ENCODE data around the gene ZBED5.

ZBED5 gene

DNA sequence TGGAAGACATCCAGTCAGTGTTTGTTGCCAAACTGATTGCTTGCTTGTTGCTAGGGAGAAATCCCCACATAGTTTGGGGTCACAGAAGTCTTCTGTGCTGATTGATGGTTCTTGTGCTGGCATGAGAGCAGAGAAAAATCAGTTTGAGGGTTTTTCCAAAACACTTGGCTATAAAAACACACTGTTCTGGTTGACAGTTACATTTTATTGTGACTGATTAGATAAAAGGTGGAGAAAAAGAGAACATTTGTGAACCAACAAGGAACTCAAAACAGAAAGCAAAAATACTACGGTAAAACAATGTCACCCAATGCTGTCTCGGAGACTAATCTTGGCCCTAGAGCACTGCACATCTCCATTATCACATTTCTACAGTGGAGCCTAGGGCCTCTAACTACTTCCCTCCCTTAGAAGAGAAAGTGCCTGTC lies 34.7 kb downstream of the ZBED5 start:
- TF ChIP-seq CTCF (IDR thresholded peaks at IDR 0.05) = no peak

DNA sequence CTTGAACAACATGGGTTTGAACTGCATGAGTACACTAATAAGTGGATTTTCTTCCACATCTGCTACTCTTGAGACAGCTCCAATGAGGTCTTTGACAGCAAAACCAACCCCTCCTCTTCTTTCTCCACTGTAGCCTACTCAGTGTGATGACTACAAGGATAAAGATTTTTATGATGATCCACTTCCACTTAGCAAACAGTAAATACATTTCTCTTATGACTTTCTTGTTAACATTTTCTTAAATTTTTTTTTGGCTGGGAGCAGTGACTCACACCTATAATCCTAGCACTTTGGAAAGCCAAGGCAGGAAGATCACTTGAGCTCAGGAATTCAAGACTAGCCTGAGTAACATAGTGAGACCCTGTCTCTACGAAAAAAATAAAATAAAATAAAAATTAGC lies 39.3 kb downstream of the ZBED5 start:
- no peak for TF ChIP-seq CTCF (IDR thresholded peaks at IDR 0.05)

GRCh38 chr11:10813945-10814344 lies 43.9 kb downstream of the ZBED5 start:
- TF ChIP-seq CTCF (IDR thresholded peaks at IDR 0.05) = no peak

- TF ChIP-seq CTCF (IDR thresholded peaks at IDR 0.05) = no peak
Measured at GRCh38 chr11:10809373-10810160, 48.3 kb downstream of the ZBED5 start.

GRCh38 chr11:10808553-10809372 lies 49.1 kb downstream of the ZBED5 start, which contains the start of gene EIF4G2:
EIF4G2 (minus strand) TSS chr11:10808926.
- no peak for TF ChIP-seq CTCF (IDR thresholded peaks at IDR 0.05)

- no peak for TF ChIP-seq CTCF (IDR thresholded peaks at IDR 0.05)
Measured at GRCh38 chr11:10808235-10808552, 49.7 kb downstream of the ZBED5 start.

DNA sequence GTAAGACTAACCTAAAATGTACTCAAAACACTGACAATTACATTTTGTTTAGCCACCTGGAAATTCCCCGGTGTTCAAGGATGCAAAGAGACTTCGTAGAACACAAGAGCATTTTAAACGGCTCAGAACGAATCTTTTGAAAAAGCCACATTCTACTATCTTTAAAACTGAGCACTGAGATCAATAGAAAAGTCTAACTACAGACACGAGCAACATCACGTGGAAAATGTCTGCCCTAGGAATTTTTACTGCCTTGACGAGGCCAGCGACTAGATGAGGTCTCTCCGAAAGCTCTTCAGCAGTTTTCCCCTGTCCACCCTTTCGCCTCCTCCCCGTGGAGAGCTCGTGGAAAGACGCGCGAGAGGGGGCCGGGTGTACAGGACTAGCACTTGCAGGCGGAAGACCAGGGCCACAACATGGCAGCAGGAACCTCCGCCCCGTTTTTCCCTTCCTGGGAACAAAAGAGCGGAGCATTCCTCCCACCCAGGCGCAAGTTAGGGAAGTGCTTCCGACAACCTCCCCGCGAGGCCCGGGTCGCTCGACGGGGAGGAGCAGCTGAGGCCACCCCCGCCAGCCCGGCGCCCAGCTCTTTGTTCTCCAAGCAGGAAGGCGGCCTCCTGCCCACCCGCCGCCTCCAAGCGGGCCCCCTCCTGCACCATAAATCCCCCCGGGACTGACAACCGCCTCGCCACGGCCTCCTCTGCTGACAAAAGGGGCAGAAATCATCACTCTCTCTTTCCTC lies 50.2 kb downstream of the ZBED5 start:
- no peak for TF ChIP-seq CTCF (IDR thresholded peaks at IDR 0.05)

All from LNCAP (cell line).